AG10803 (cell line): Measurements from ENCODE around the gene TIMM21.

ENCODE experiments used
- DNase-seq: peaks from one replicate; pipeline ENCODE4 v3.0.0; 2010; ENCODE audit warnings: low read depth
- H3K4me3 ChIP-seq: 2 replicates; pipeline ENCODE4 v1.5.1; 2011; ENCODE audit warnings: mild to moderate bottlenecking, low read length, control low read depth
- TF ChIP-seq, protein P1 (sequence below): conservative IDR thresholded peaks from 2 replicates; pipeline ENCODE4 v1.5.1; 2011; ENCODE audit warnings: mild to moderate bottlenecking, low read length, control low read depth, inconsistent platforms

The TIMM21 gene

DNA sequence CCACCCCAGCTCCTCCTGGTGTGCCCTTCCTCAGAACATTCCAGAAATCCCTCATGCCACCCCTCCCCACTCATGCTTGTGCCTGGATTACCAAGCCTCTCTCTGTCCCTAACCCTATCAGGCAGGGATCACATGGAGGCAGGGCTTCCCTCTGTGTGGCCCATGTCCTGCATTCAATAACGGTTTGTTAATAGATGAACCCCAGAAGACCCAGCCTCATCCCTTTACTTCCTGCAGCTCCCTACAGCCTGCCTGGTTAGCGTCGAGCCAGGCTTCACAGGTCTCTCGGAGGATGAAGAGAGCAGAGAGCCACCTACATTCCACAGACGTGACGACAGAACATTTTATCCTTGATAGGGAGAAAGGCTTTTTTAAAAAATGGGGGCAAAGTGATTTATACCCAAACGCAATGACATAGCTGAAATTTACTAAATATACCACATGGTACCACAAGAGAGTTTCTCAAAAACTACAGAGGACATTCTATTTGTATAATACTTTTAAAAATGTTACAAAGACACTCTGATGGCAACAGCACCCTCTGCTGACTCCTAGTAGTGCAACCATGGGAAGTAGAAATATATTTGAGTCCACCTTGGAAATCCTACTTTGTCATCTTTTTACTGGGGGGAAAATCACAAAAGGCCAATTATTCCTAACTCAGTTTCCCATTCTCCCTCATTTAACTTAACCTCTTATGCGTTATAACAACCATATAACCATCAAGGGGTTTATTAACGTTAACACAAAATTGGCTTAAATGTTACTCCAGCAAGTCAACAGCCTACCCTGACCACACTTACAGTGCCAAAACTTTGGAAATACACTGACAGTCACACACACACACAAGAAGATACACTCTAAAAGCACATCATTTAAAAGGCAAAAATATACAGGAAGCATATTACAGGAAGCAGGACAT is 31.4 kb upstream of the TIMM21 start:
- peak; percentile 47 for DNase-seq
- H3K4me3 ChIP-seq = no peak overlapping the region

DNA sequence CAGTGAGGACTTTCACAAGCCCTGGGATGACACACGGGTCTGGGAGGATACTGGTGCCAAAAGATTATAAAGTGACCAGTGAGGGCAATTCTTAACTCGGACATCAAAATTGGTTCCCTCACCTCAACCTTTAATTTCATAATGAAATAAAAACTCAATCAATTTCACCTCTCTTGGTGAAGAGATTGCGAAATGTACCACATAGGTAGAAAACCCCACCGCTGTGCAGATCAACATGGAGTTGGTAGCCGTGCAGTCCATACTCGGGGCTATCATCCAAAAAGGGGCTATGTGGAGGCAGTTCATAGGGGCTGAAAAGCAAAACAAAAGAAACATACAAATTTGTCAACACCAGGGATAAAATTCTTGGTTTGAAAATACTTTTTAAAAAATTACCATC is 25.1 kb upstream of the TIMM21 start:
- DNase-seq = no peak
- TF ChIP-seq, protein P1, sequence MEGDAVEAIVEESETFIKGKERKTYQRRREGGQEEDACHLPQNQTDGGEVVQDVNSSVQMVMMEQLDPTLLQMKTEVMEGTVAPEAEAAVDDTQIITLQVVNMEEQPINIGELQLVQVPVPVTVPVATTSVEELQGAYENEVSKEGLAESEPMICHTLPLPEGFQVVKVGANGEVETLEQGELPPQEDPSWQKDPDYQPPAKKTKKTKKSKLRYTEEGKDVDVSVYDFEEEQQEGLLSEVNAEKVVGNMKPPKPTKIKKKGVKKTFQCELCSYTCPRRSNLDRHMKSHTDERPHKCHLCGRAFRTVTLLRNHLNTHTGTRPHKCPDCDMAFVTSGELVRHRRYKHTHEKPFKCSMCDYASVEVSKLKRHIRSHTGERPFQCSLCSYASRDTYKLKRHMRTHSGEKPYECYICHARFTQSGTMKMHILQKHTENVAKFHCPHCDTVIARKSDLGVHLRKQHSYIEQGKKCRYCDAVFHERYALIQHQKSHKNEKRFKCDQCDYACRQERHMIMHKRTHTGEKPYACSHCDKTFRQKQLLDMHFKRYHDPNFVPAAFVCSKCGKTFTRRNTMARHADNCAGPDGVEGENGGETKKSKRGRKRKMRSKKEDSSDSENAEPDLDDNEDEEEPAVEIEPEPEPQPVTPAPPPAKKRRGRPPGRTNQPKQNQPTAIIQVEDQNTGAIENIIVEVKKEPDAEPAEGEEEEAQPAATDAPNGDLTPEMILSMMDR = no peak
- H3K4me3 ChIP-seq = no peak overlapping the region

More for the DNA sequence above, 31.4 kb upstream of the TIMM21 start:
- TF ChIP-seq, protein P1 = peak; percentile 88

DNA sequence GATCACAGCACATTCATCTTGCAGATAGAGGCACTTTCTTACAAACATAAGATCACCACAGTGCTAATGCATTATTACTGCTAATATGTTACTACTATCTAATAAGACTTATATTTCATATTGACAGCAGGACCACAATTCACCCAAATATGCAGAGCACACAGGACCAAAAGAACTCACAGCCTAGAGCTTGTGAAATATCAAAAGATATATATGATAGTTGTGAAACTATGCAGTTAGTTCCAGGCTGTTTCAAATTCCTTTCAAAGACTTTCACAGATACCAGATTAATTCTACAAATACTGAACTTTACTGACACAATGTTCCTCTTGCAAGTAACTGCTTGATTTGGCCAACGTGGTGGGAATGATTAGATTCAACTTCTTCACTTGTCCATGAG is 23.7 kb upstream of the TIMM21 start:
- H3K4me3 ChIP-seq = no peak overlapping the region
- DNase-seq = peak; percentile 52
- TF ChIP-seq, protein P1 = no peak

DNA sequence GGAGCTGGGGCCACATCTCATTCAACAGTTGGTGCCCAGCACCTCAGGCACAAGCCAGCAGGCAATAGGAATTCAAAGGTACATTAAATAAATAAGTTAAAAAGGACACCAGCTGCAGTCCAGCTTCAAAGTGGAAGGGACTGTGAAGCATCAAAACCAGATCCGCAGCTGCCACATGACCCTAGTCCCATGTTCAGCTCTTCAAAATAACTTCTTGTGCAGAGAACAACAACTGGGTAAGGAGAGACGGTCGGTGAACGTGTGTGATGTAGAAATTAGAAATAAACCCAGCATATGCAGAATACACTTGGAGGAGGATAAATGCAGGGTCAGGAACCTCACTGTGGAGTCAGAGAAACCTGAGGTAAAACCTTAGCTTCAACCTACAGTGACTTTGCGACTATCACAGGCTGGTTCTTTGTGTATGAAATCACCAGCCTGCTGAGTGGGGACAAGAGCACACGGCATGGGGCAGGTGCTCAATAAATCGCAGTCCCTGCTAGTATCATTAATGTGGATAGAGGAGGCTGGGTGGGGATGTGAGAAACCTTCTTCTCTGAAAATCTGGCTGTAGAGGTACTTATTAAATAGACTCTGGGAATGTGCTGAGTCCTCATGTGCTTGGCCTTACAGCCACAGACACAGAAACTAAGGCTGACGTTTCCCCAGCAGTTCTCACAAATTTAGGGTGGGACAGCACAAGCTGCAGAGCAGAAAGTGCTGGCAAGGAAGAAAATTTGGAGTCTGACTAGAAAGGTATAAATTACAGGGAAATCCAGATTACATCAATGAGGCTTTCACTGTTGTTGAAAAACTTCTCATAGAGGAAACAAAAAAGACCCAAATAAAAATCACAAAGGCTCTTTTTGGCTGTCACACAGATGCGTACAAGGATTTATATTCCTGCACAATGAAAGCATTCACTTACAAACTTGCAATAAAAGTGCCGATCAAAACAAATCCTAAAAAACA is 21.4 kb upstream of the TIMM21 start:
- TF ChIP-seq, protein P1 = no peak

DNA sequence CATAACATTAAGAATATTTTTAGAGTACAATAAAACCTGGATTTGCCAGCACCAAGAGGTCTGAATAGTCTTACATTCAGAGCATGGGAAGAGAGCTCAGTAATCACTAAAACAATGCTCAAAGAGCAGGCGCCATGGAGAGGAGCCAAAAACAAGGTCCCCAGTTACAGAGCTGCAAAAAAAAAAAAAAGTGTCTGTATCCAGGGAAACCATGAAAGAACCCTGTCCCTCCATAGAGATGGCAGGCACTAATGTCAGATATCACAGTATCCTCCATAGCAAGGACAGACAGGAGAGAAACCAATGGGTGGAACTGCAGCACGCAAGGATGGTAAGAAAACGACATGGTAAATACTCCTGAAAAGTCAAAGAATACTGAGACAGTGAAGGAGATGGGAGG is 20.2 kb upstream of the TIMM21 start:
- TF ChIP-seq, protein P1 = no peak
- no peak for DNase-seq
- no peak overlapping the region for H3K4me3 ChIP-seq

More for the DNA sequence above, 21.4 kb upstream of the TIMM21 start:
- DNase-seq = no peak
- H3K4me3 ChIP-seq = no peak overlapping the region

DNA sequence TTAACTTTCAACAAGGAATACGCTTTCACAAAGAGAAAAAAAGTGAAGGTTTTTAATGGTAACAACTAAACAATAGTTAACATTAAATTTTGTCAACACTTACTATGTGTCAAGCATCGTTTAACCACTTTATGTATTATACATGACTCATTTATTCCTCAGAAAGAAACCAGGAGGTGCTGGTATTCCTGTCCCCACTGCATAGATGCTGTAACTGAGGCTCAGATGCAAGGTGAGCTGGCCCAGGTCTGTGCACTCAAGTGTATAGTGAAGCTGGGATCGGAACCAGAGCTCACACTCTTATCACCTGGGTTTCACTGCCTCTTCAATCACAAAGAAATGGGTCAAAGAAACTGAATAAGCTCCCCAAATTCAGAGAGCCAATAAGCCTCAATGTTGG is 17.2 kb upstream of the TIMM21 start:
- DNase-seq = no peak
- H3K4me3 ChIP-seq = no peak overlapping the region
- TF ChIP-seq, protein P1 = no peak
